Activated T-cell treated with anti-CD3 and anti-CD28 coated beads for 1 hour (primary cell): ENCODE results near the gene PRRC2C.

ENCODE experiments used
- DNase-seq: peaks from one replicate; pipeline ENCODE4 v3.0.0-alpha.2; 2020; ENCODE audit warnings: low read depth

Gene PRRC2C

DNA sequence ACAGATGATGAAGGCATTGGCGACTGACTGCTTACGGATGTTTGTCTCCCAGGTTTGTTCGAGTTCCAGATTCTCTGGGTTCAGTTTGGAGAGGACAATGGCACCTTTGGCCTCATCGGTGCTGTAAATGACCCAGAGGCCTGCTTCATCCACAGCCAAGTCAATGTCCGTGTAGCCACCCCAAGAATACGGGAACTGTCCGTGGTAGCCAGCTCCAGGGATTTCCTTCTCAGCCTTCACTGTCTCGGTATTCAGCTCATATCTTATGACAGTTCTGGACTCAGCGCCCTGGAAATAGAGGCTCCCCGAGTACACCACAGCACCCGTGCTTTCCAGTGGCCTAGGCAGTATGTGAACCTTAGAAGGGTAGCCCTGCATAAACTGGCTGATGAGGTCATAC, 150.8 kb downstream of the PRRC2C start:
- no peak for DNase-seq

DNA sequence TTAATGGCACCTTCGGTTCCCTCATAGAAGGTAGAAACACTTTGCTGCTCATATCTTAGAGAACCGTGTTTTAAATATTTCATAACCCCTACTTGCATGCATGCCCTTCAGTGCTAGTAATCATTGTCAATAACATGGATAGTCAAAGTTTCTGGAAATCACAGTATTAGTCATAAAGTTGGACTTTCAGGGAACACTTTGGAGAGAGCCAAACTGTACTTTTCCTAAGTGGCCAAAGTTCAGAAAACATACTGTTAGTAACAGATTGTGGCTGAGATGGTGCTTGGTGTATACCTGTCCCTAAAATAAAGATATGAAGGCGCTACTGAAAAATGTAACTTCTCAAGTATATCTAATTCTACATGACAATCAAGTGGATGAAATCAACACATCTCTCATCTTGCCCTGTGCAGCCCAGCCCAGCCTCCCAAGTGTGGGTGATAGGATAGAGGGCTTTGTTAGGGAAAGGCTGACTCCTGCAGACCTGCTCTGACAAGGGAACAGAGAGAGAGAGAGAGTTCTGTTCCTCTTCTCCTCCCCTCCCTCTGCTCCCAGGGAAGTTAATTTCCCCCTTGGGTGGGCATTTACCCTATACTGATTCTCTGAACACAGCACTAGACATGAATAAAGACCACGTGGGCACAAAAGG, 152.7 kb downstream of the PRRC2C start:
- no peak for DNase-seq

DNA sequence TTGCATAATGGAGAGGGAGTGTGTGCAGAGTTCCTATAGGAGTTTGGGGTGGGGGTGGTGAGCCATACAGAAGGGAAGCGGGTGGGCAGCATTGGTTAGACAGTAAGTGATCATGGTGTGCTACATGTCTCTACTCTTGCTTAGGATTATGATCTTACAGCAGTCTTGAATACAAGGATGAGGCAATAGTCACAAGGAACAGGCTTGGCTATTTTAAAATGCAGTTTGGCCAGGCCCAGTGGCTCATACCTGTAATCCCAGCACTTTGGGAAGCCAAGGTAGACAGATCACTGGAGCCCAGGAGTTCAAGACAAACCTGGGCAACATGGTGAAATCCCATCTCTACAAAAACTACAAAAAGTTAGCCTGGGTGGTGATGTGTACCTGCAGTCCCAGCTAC, 154.9 kb downstream of the PRRC2C start:
- no peak for DNase-seq

DNA sequence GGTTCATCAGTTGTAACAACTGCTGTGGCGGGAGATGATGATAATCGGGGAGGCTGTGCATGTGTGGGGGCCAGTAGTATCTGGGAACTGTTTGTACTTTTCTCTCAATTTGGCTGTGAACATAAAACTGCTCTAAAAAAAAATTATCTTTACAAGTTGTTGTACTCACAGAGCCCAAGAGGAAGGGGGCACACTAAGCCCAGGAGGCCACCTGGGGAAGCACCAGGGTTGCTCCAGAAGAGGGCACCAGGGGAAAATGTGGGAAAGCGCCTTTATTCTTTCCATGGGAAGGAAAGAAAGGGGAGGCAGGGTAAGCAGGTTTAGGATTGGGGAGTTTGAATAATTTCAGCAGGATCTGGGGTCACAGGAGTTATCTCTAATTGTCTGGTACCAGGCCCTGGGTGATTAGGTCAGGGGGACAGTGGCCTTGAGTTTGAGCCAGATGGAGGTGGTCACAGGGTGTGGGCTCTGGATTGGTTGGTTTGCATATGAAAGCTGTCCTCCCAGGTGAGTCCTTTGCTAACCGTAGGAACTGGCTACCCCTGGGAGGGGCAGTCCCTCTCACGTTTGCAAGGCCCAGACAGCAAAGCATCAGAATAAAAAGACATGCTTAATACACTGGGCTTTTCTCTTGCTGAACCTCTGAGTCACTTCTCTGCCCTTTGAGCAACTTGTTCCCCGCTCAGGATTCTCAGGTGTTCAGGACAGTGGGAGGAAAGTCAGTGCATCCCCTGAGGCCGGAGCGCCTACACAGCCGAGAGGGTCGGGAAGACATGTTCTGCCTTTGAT, 155.9 kb downstream of the PRRC2C start:
- DNase-seq = no peak

- no peak for DNase-seq
Observed at GRCh38 chr1:171642197-171642596, 156.9 kb downstream of the PRRC2C start.
